Tibial nerve (tissue), 3 donors: ENCODE results near the gene PGAP3.

Experiments used
- CTCF ChIP-seq, 5 experiments: fragments of 200-600 bp in 3 of 5; fragments of 450-650 bp in 2 of 5; sonication (generic) in 3 of 5; IDR thresholded peaks; one replicate each; pipeline ENCODE4 v1.5.1; 2016 to 2019; ENCODE audit warnings: antibody characterized with exemption in 5 of 5, mild to moderate bottlenecking in 3 of 5, moderate library complexity in 2 of 5
- POLR2A ChIP-seq, 2 donors: fragments of 450-650 bp; IDR thresholded peaks; one replicate each; pipeline ENCODE4 v1.6.1; 2017; ENCODE audit warnings: antibody characterized with exemption in 2 of 2, mild to moderate bottlenecking in 2 of 2, moderate library complexity in 2 of 2

DNA sequence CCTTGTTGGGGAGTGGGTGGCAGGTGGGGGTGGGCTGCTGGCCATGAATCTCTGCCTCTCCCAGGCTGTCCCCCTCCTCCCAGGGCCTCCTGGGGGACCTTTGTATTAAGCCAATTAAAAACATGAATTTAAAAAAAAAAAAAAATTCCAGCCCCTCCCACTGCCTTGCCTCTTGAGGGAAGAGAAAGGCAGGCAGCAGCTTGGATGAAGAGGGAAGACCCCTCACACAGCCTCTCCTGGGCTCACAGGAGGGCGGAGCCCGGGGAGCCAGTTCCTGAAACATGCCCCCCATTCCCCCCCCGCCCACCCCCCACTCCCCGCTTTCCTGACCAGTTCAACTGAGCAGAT lies 24.5 kb downstream of the PGAP3 start:
- TF ChIP-seq CTCF (IDR thresholded peaks at IDR 0.05) (no peak), POLR2A (IDR thresholded peaks at IDR 0.05) (no peak)
